GM19324 (cell line): Measurements from ENCODE around the gene CASP4.
"Not testable (repeated sequence)": the region's sequence is repeated elsewhere in the genome, so short reads cannot be mapped to it uniquely, and the experiment has no call there.

Experiments
- ATAC-seq: cut with Tn5 transposase; IDR thresholded peaks from one replicate; pipeline ENCODE4 v1.9.1; 2021; ENCODE audit warnings: mild to moderate bottlenecking, moderate library complexity; ENCODE audit not compliant: unreplicated experiment, low FRiP score

The CASP4 gene

DNA sequence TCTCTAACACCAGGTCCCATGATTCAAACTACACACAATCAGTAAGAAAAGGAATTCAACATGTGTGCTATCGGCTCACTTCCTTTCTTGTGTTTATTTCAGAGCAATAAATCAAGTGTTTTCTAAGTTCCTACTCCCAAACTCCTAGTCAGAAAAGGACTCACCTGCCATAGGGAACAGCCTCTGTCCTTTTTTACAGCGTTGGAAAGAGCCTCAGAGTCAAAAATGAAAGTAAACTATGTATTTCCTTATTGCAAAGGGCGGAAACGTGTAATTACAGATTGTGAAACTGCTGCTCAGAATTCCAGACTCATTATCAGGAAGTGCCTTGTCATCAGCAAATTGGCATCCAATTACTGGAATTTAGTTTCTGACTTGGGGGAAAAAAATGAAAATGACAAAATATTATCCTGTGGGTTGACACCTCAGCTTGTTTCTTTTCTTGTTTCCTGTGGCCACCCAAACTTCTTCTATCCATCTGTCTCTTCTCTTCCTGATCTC, at the start of gene CASP4:
CASP4 (minus strand) TSS at position 220 of the 501 bp plus-strand sequence; CDS start at position 171, 49 bp downstream.
- ATAC-seq: peak; percentile 85

DNA sequence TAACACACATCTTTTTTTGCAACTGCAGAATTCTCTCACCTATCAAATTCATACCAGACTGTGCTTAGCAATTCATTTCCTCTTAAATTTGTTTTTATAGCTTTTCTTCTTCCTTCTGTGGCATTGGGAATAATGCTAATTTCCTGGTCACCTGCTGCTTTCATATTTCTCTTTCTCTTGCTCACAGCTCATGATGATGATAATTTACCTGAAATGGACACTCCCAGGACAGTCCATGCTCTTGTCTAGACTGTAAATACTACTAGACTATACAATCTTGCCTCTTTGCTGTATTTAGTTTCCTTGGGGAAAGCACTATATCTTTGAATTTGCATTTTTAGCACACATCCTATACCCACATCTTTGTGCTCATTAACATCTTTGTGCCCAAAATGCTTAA, 39.1 kb upstream of the CASP4 start:
- no peak for ATAC-seq

DNA sequence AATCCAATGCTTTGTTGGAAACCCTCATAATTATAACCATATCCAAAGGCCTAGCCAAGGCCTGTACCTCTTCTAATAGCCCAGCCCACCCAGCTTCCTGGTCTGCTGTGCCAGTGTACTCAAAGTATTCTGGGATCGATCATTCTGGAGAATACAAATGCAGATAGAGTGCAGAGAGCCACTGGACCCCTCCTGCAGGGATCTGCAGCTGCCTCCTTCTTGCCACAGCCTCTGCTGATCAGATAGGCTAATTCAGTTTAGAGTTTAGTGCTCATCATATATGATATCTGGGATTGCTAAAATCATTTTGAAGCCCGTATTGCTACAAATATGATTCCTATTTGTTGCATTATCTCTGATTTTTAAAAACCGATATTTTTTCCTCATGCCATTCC, 37.1 kb upstream of the CASP4 start:
- ATAC-seq: no peak

DNA sequence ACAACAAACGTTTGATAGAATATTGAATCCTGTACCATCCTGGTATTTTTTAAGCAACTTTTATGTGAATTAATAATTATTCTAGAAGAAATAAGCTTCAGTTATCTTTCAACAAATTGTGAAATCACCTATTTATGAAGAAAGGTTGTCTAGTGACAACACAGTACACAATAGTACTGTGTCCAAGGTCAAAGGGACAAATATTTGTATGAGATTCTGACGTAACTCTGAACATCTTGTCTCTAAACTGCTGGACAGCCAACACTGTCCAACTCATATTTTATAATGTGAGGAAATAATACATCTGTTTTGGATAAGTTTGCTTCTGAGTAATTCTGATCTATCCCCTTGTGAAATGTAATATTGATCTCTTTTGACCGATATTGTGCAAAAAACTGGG, 35.6 kb upstream of the CASP4 start:
- ATAC-seq: no peak

DNA sequence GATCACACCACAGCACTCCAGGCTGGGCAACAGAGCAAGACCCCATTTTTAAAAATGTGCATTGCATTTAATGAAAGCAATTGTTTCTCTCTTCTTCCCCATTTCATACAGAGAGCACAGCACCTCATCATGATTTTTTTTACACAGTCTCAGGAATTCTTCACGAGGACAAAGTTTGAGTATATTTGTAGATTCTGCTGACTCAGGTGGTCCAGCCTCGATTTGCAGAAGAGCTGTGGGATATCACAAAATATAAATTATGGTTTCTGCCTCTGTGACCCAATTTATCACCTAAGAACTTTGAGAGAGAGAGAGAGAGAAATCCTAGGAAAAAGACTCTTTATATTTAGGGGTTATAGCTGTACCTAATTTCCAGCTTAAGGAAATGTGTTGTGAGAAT, 34.8 kb upstream of the CASP4 start:
- no peak for ATAC-seq

DNA sequence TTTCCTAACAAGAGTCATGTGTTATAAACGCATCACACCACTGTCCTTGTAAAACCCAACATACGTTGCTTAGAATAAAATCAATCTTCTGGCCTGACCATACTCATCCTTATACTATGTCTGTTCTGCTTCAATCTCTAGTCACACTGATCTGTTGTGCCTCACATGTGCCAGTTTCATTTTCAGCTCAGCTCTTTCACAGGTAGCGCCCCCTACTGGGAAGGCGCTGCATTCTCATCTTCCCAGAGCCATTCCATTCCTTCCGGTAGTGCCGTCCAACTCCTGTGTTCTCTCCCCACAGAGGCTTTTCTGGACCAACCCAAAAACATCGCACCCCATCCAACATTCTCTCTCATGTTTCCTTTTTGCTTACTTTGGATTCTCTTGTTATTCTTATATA, 32.4 kb upstream of the CASP4 start:
- peak; percentile 89 for ATAC-seq

DNA sequence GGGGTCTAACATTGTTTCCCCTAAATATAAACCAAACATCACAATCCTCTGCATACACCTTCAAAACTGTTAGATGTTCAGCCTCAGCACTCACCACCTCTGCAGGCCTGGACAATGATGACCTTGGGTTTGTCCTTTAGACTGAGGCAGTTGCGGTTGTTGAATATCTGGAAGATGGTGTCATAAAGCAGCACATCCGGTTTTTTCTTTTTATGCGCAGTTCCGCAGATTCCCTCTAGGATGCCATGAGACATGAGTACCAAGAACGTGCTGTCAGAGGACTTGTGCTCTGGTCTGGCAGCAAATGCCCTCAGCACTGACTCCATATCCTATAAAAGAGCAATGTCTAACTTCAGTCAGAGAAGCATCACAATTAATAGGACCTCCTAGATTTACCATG, 31.8 kb upstream of the CASP4 start:
- no peak for ATAC-seq

DNA sequence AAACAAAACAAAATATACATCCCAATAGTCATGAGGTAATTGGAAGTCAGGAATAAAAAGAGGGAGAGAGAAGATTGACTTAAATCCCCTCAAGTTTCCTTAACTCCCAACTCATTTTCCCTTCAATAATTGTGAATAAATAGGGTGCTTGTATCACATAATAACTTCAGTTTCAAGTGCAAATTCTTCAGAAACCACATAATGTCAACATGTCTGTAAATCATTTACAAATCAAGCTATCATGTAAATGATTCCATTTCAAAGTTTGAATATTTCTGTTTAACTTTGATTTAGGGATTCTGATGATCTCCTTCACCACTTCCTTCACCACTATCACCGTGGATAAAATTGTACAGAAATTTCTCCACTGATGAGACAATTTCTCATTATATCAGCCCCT, 31.3 kb upstream of the CASP4 start:
- ATAC-seq: no peak

DNA sequence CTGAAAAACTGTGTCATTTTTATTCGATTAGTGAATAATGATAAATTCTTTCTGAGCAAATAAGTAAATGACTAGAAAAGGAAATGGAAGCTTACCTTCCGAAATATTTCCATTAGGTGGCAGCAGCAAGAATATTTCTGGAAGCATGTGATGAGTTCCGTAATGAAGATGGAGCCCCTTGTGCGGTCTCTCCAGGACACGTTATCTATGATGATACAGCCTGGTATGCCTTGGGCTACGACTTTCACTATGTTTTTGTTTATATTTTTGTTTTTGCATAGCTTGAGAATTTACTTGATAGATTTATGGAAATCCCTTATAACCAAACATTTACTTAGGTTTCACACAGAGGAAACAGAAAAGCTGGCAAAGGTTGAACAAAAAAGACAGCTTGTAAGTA, 28.9 kb upstream of the CASP4 start:
- no peak for ATAC-seq

DNA sequence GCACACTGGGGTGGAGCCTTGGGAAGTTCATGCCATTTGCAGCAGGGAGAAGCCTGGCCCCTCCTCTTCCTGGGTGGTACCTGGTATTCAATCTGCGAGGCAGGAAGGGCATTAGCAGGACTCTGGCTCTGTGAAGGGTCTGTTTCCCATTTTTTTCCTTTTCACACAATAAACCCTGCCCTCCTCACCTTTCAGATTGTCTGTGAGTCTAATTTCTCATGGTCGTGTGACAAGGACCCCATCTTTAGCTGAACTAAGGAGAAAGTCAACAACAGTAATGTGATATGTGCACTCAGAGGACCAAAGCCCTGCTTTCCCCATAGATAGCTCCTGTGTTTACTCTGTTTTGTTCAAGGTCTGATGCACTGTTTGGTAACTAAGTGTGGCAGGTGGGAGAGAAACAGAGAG, 26.6 kb upstream of the CASP4 start:
- ATAC-seq: no peak

DNA sequence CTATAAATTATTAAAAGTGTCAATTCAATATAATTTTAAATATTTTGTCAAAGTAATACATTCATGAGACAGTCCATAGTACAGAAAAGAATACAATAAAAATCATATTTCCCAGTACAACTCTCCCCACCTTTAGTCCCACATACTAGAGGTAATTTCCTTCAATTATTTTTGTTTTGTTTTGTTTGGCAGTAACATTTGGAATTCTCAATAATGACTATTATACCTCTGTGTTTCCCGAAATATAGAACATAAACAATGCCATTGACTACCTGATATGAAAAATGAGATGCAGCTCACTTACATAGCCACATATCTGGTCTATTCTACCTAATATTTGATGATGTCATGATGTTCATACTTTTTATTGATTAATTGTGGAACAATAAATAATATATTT, 24.4 kb upstream of the CASP4 start:
- no peak for ATAC-seq

DNA sequence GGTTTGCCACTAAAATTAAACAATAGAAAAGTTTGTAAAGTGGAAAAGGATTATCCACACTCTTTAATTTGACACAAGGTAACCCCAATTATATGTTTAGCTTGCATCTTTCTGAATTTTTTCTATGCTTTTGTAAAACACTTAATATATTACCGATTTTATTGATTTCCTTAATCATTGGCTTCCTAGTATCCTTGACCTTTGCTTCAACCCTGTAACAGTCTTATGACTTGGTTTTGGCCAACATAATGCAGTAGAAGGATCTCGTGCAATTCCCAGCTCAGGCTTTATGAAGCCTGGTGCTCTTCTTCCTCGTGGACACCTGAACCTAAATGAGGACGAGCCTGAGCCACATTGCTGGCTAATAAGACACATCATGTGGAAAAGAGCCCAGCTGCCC, 23.6 kb upstream of the CASP4 start:
- ATAC-seq: no peak

DNA sequence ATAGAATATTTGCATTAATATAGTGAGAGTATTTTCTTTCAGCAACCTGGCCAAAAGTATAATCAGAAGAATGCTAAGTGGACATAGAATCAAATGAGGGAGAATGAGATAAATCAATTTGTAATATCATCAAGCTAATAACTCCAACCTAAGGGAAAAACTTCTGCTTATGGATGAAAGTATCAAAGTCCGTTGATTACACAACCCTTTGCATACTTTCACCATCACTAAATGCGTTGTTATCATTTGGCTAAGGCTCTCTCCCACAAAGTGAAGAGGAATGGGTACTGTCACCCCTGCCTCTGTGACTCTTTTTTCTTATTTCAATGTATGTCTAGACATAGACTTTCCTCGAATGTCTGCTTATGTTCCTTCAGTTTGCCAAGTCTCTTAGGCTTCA, 16.4 kb upstream of the CASP4 start:
- ATAC-seq: no peak

DNA sequence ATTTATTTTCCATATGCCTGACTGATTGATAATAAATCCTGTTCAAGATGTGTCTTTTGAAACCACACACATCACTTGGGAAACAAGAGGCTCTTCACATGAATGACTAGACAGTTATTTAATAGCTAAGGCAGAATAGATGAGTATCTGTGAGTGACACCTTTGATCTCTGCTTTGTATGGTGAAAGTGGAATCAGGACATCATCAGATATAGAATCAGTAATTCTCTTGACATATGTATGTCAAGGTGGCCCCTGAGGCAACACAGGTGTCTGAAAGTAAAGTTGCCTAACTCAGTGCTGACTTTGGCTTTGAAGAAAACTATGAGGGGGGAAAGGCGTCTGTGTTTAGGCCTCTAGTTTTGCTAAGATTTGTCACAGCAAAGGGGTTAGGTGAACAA, 11.5 kb upstream of the CASP4 start:
- no peak for ATAC-seq

DNA sequence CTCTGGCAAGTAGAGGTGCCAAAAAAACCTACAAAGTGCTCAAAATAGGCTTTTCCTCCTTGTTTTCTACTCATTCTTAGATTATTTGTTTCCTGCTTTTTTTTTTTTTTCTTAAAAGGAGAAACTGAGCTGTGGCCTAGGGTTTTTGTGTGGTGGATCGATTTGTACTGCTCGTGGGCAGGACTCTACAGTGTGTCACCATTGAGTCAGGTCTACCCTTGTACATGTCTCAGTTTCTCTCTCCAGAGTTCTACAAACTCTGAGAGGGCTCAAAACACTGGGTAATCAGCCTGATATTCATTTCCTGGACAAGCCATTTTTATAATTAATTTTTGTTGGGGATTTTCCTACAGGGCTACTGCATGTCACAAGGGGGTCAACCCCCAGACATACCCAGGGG, 5.2 kb upstream of the CASP4 start:
- no peak for ATAC-seq

DNA sequence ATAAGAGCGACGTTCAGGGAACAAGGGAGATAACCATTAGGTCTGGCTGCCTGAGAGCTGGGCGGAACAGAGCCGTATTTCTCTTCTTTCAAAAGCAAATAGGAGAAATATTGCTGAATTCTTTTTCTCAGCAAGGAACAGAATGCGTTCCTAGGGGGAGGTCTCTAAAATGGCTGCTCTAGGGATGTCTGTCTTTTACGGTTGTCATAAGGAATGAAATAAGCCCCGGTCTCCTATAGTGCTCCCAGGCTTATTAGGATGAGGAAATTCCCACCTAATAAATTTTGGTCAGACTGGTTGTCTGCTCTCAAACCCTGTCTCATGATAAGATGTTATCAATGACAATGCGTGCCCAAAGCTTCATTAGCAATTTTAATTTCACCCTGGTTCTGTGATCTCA, 4.5 kb upstream of the CASP4 start:
- ATAC-seq: not testable (repeated sequence)

DNA sequence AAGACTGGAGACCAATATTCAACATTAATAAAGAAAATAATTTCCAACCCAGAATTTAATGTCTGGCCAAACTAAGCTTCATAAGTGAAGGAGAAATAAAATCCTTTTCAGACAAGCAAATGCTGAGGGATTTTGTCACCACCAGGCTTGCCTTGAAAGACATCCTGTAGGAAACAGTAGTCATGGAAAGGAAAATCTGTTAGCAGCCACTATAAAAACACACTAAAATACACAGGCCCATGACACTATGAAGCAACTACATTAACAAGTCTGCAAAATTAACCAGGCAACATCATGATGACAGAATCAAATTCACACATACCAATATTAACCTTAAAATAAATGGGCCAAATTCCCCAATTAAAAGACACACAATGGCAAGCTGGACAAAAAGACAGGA, 2.4 kb upstream of the CASP4 start:
- ATAC-seq: no peak

DNA sequence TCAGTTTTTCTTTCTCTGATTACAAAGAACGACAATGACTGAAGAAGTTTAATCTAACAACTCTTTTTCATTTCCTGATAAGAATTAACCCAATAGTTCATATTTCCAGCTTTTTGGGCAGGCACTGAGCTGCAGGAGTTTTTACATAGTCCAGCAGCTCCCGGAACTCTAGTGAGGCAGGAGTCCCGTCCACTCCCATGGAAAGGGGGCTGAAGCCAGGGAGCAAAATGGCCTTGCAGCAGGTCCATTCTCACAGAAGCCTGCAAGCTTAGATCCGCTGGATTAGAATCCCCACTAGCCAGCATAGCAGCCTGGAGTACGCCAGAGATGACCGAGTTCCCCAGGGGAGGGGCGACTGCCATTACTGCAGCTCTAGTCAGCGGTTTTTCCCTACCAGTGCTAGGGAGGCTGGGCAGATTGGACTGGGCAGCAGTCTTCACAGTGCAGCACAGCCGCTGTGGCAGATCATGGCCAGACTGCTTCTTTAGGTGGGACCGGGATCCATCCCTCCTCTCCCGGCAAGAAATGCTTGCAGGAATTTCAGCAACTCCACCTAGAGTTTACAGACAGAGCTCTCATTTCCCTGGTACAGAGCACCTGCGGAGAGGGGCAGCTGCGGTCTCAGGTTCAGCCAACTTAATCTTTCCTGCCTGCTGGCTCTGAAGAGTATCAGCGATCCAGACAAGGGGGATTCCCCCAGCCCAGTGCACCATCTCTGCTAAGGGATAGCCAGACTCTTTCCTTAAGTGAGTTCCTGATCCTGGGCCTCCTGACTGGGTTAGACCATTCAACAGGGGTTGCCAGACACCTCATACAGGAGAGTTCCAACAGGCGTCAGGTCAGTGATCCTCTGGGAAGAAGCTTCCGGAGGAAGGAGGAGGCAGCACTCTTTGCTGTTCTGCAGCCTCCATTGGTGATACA, 742 bp upstream of the CASP4 start:
- no peak for ATAC-seq

DNA sequence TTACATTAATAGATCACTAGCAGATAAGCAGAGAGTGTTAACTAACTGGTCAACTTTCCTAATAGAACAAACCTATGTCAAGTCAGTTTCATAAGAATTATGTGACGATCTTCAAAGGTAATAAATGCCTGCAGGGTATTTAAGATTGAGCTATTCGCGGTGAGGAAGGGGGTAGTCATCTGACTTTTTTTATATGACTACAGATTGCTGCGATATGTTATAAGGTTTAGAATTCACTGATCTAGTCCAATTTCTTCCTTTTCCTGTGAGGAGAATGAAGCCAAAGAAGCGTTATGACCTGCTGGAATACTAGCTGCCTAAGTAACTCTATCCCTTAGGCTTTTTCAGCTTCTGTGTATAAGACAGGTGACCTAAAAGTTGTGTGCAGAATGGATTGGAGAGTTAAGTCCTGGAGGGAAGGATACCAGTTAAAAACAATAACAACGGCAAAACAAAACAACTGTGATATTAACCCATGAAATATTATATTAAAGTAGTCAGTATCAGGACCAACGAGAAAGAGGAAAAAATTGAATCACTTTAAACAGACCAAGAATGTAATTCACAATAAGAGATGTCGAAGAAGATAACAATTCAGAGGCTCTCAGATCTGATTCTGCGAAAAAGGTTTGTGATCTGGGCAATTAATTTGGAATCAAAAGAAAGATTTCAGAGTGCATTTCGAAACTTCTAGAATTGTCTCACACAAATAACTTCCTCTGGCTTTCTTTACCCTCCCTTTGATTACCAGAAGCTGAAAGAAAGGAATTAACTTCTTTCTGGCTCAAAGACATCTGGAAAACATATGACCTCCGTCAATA, 630 bp downstream of the CASP4 start:
- ATAC-seq: peak; percentile 21

DNA sequence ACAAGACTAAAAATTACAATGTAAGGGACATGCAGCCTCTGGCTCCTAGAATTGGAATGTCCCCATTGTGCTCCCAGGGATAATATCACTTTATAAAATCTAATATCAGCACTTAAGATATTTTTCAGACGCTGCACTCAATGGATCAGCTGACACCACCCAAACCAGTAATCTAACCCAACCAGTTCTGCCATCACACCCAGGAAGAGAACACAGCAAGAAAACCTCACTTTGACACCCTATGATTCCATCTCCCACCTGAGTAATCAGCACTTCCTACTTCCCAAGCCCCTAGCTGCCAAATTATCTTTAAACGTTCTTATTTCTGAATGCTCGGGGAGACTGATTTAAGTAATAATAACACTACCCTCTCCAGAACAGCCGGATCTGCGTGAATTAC, 2.6 kb downstream of the CASP4 start:
- no peak for ATAC-seq

DNA sequence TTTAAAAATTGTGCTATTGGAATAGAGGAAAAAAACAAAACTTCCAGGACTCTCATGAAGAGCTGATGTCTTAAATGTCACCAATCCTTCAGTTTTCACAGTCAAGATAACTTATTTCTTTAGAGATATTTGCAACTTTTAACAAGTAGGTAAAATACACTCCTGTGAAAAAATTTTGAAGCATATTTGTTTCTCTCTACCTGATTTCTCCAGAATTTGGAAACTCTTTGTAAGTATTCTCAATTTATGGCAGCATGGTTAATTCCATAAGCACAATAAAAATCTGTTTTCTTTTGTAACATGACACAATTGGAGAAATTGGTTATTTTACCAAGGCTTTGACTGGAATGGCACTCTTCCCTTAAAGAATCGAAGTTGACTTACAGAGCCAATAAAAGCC, 4.1 kb downstream of the CASP4 start:
- ATAC-seq: no peak

DNA sequence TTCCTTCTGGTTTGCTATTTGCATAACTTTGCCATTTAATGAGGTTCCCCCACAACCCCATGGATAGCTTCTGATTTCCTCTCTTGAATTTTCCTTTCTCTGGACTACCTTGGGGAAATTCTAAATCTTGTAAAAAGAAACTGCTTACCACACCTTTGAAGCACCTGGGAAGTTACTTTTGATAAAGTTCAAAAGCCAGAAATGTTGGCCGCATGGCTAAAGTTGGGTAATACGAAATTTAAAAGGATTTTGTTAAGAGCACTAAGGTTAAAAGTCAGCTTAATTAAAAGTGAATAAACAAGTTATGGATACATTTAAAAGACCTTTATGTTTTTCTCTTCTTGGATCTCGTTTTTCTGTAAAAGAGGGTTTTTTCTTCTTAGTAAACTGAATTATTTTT, 5.5 kb downstream of the CASP4 start:
- ATAC-seq: no peak
